H9 (cell line): ENCODE measurements around the gene EPHA10. TPM values are rescaled to one million over a fixed set of nuclear protein-coding genes. Genes with fewer than 3 reads are reported as not detected.

Experiments used
- DNase-seq: peaks from one replicate; pipeline ENCODE4 v3.0.0-alpha.2; 2017
- H2AFZ ChIP-seq: one replicate; pipeline ENCODE4 v1.6.1; 2013; ENCODE audit warnings: mild to moderate bottlenecking, low read length, control low read depth, moderate library complexity
- H2AK5ac ChIP-seq: 2 replicates; pipeline ENCODE4 v1.6.1; 2013; ENCODE audit warnings: low read length, control low read depth, mixed read lengths; ENCODE audit not compliant: insufficient read length
- H2BK120ac ChIP-seq: one replicate; pipeline ENCODE4 v1.6.1; 2013; ENCODE audit warnings: low read depth, mild to moderate bottlenecking, low read length, control low read depth, inconsistent platforms; ENCODE audit not compliant: poor library complexity, severe bottlenecking
- H2BK12ac ChIP-seq: 2 replicates; pipeline ENCODE4 v1.6.1; 2013; ENCODE audit warnings: low read length, control low read depth, mixed read lengths, low read depth; ENCODE audit not compliant: insufficient read length
- H2BK15ac ChIP-seq: 2 replicates; pipeline ENCODE4 v1.6.1; 2013; ENCODE audit warnings: low read depth, low read length, control low read depth
- H2BK20ac ChIP-seq: one replicate; pipeline ENCODE4 v1.6.1; 2013; ENCODE audit warnings: low read depth, mild to moderate bottlenecking, low read length, control low read depth, inconsistent platforms; ENCODE audit not compliant: poor library complexity, severe bottlenecking
- H2BK5ac ChIP-seq: 2 replicates; pipeline ENCODE4 v1.6.1; 2013; ENCODE audit warnings: low read length, control low read depth, mixed read lengths; ENCODE audit not compliant: insufficient read length
- H3K14ac ChIP-seq: 2 replicates; pipeline ENCODE4 v1.6.1; 2013; ENCODE audit warnings: low read length, control low read depth; ENCODE audit not compliant: insufficient read depth
- H3K18ac ChIP-seq: 2 replicates; pipeline ENCODE4 v1.6.1; 2013; ENCODE audit warnings: low read depth, mild to moderate bottlenecking, mixed read lengths, low read length, control low read depth; ENCODE audit not compliant: insufficient read length
- H3K23ac ChIP-seq: 2 replicates; pipeline ENCODE4 v1.6.1; 2013; ENCODE audit warnings: low read length, control low read depth, mixed read lengths, low read depth; ENCODE audit not compliant: insufficient read length
- H3K23me2 ChIP-seq: 2 replicates; pipeline ENCODE4 v1.6.1; 2013; ENCODE audit warnings: low read depth, mild to moderate bottlenecking, mixed read lengths, low read length, control low read depth; ENCODE audit not compliant: insufficient read length, poor library complexity, severe bottlenecking
- H3K27ac ChIP-seq: 2 replicates; pipeline ENCODE4 v1.5.1; 2013; ENCODE audit warnings: low read length, control low read depth, mixed read lengths, low read depth; ENCODE audit not compliant: insufficient read length
- H3K27me3 ChIP-seq: 2 replicates; pipeline ENCODE4 v1.6.1; 2013; ENCODE audit warnings: low read length, control low read depth, inconsistent platforms; ENCODE audit not compliant: insufficient read depth
- H3K4ac ChIP-seq: 2 replicates; pipeline ENCODE4 v1.6.1; 2013; ENCODE audit warnings: low read depth, mild to moderate bottlenecking, control low read depth, inconsistent platforms, low read length, moderate library complexity
- H3K4me1 ChIP-seq: 2 replicates; pipeline ENCODE4 v1.6.1; 2013; ENCODE audit warnings: low read length, control low read depth, inconsistent platforms; ENCODE audit not compliant: insufficient read depth
- H3K4me2 ChIP-seq: 2 replicates; pipeline ENCODE4 v1.6.1; 2013; ENCODE audit warnings: low read length, control low read depth, mixed read lengths; ENCODE audit not compliant: insufficient read length, insufficient read depth
- H3K56ac ChIP-seq: 2 replicates; pipeline ENCODE4 v1.6.1; 2013; ENCODE audit warnings: low read depth, mild to moderate bottlenecking, mixed read lengths, low read length, control low read depth; ENCODE audit not compliant: insufficient read length
- H3K79me1 ChIP-seq: 2 replicates; pipeline ENCODE4 v1.6.1; 2013; ENCODE audit warnings: low read depth, mild to moderate bottlenecking, moderate library complexity, low read length, control low read depth, inconsistent platforms; ENCODE audit not compliant: insufficient read depth, poor library complexity, severe bottlenecking
- H3K79me2 ChIP-seq: 2 replicates; pipeline ENCODE4 v1.6.1; 2013; ENCODE audit warnings: low read length, control low read depth, inconsistent platforms; ENCODE audit not compliant: insufficient read depth
- H3K9ac ChIP-seq: 2 replicates; pipeline ENCODE4 v1.6.1; 2013; ENCODE audit warnings: low read length, control low read depth, mixed read lengths; ENCODE audit not compliant: insufficient read length; ENCODE audit errors: extremely low read depth
- H3K9me3 ChIP-seq: one replicate; pipeline ENCODE4 v1.6.1; 2013; ENCODE audit warnings: low read depth, low read length, inconsistent platforms; ENCODE audit not compliant: control insufficient read depth
- H3T11ph ChIP-seq: one replicate; pipeline ENCODE4 v1.6.1; 2013; ENCODE audit warnings: mild to moderate bottlenecking, low read length, control low read depth, inconsistent platforms
- H4K20me1 ChIP-seq: one replicate; pipeline ENCODE4 v1.6.1; 2013; ENCODE audit not compliant: control insufficient read depth, insufficient read length, insufficient read depth
- H4K5ac ChIP-seq: 2 replicates; pipeline ENCODE4 v1.6.1; 2013; ENCODE audit warnings: low read depth, mild to moderate bottlenecking, mixed read lengths, low read length, control low read depth; ENCODE audit not compliant: insufficient read length
- H4K8ac ChIP-seq: replicated peaks from 2 replicates; pipeline ENCODE4 v1.6.1; 2013; ENCODE audit warnings: low read length, control low read depth, mixed read lengths, low read depth; ENCODE audit not compliant: insufficient read length
- H4K91ac ChIP-seq: 2 replicates; pipeline ENCODE4 v1.6.1; 2013; ENCODE audit warnings: low read depth, mild to moderate bottlenecking, moderate library complexity, mixed read lengths, low read length, control low read depth; ENCODE audit not compliant: insufficient read length
- H3K27ac Mint-ChIP-seq, 3 experiments: 2 replicates in 2 of 3; 3 replicates in 1 of 3; pipeline ENCODE4 v1.8.0; 2020 to 2021; ENCODE audit warnings: mixed read lengths in 3 of 3, mild to moderate bottlenecking in 1 of 3, moderate library complexity in 1 of 3
- H3K27me3 Mint-ChIP-seq: 2 replicates; pipeline ENCODE4 v1.8.0; 2021; ENCODE audit warnings: low read depth, mild to moderate bottlenecking, moderate library complexity, mixed read lengths
- H3K36me3 Mint-ChIP-seq, 3 experiments: 2 replicates in 2 of 3; 3 replicates in 1 of 3; pipeline ENCODE4 v1.8.0; 2020 to 2021; ENCODE audit warnings: low read depth in 3 of 3, mixed read lengths in 3 of 3; ENCODE audit not compliant: insufficient read depth in 1 of 3
- H3K4me1 Mint-ChIP-seq, 2 experiments: 2 replicates each; pipeline ENCODE4 v1.8.0; 2020; ENCODE audit warnings: mixed read lengths in 2 of 2
- H3K4me3 Mint-ChIP-seq, 2 experiments: 2 replicates in 1 of 2; 3 replicates in 1 of 2; pipeline ENCODE4 v1.8.0; 2020 to 2021; ENCODE audit warnings: mild to moderate bottlenecking in 2 of 2, mixed read lengths in 2 of 2, moderate library complexity in 1 of 2
- H3K9me3 Mint-ChIP-seq, 2 experiments: 2 replicates in 1 of 2; 3 replicates in 1 of 2; pipeline ENCODE4 v1.8.0; 2020; ENCODE audit warnings: mild to moderate bottlenecking in 2 of 2, mixed read lengths in 2 of 2, moderate library complexity in 1 of 2
- CTCF ChIP-seq: fragments of 200-600 bp; sonication (generic); conservative IDR thresholded peaks from 3 replicates; pipeline ENCODE4 v1.8.0; 2021; ENCODE audit warnings: antibody characterized with exemption, mild to moderate bottlenecking
- WGBS: extraction: QIAGEN DNeasy Blood & Tissue Kit; methylation state at CpG from one replicate; pipeline ENCODE4 v1.1.7; 2013; ENCODE audit warnings: missing lambda C conversion rate, low lambda C conversion rate, mixed read lengths; ENCODE audit not compliant: insufficient read length; ENCODE audit errors: extremely low coverage; 5-methylcytosine and 5-hydroxymethylcytosine counted together
- total RNA-seq: library from RNA; stranded (reverse); gene quantifications from 2 replicates; pipeline ENCODE4 v1.2.1, GENCODE V29; 2021

The EPHA10 gene
- total RNA-seq, 1 experiment from 2014 or later: 0.96 TPM

GRCh38 chr1:37677808-37678207, 87.1 kb downstream of the EPHA10 start:
- no peak for DNase-seq
- Histone ChIP-seq H3K4me2 (no peak overlapping the region), H3K9me3 (no peaks in the 10 kb centered on the region), H4K91ac (no peak overlapping the region), H3K4me1 (no peaks in the 10 kb centered on the region), H2AFZ (no peak overlapping the region), H3K23ac (no peak overlapping the region), H4K20me1 (no peaks in the 10 kb centered on the region), H2BK5ac (no peak overlapping the region), H3K9ac (no peak overlapping the region), H4K5ac (no peak overlapping the region), H3K18ac (no peak overlapping the region), H2AK5ac (no peak overlapping the region), H2BK15ac (no peak overlapping the region), H3K79me2 (no peaks in the 10 kb centered on the region), H4K8ac (no peak overlapping the region), H3K14ac (no peak overlapping the region), H3T11ph (no peak overlapping the region), H3K27me3 (no peaks in the 10 kb centered on the region), H3K4ac (no peak overlapping the region), H3K79me1 (no peaks in the 10 kb centered on the region), H3K27ac (no peak overlapping the region), H2BK12ac (no peak overlapping the region), H3K56ac (no peak overlapping the region), H2BK120ac (no peak overlapping the region), H2BK20ac (no peak overlapping the region), H3K23me2 (no peaks in the 10 kb centered on the region)
- Mint-ChIP-seq H3K4me1 (peaks cover 9 to 14% of the 10 kb centered on the region in 2 experiments), H3K9me3 (no peaks in the 10 kb centered on the region), H3K36me3 (peaks cover 5 to 15% (median 7%) of the 10 kb centered on the region in 3 experiments; a peak in 6 of 7 replicates), H3K27me3 (peaks cover 4% of the 10 kb centered on the region), H3K4me3 (no peak overlapping the region), H3K27ac (no peak overlapping the region)
- WGBS: no CpG with 5 or more reads among the region's 5 CpGs
- TF ChIP-seq CTCF: no peak
